ENCODE results near the gene IPO4. TPM values are rescaled to one million over a fixed set of nuclear protein-coding genes. Genes with fewer than 3 reads are reported as not detected.

The IPO4 gene
- total RNA-seq, 4 donors from 2014 or later: 25.1 to 40.0 (median 32.6) TPM

- TF ChIP-seq POLR2A (IDR thresholded peaks at IDR 0.05) (no peak), CTCF (IDR thresholded peaks at IDR 0.05) (no peak)
- DNase-seq (ENCODE audit: low spot score in 2 of 2): no peak
- WGBS, 2 donors: 83 to 93% methylated on average over 5 of the region's 5 CpGs
- intact Hi-C loops (cut with DNase I; ENCODE audit: low total_unique reads): no loop called here
- H3K4me3 ChIP-seq (ENCODE audit: low read depth, poor library complexity, severe bottlenecking): no peak within 1 kb of the TSS
These were observed 58.3 kb downstream of the IPO4 start, which contains the start of gene FITM1 for GRCh38 chr14:24130380-24130716. Gene FITM1 (plus strand): TSS chr14:24130659. CDS start chr14:24131564, 905 bp downstream.

Small RNA genes lying within 50 kb of the gene (microRNA-seq; reads per million reads assigned to microRNA genes)
- 0 reads per million in 2 donors for gene MIR7703 (ENCODE audit: borderline number of aligned reads in 1 of 2, borderline replicate concordance in 2 of 2)

Other genes with a start within 250 kb of the IPO4 start
- 10 to 100 TPM; 29.9 to 54.0 (median 38.9) TPM for gene DHRS4, start 235.0 kb downstream of the IPO4 start, total RNA-seq
- gene DHRS4L2, start 199.9 kb downstream of the IPO4 start, total RNA-seq: 10 to 100 TPM; 15.8 to 40.4 (median 23.3) TPM
- gene CARMIL3, start 136.8 kb downstream of the IPO4 start, total RNA-seq: 1 to 10 TPM; 2.8 to 7.6 (median 5.2) TPM
- under 1 TPM in 1 of 4 donors, not detected in 3; 0.39 TPM for gene CPNE6, start 117.3 kb downstream of the IPO4 start, total RNA-seq
- gene PCK2, start 94.5 kb downstream of the IPO4 start, total RNA-seq: 10 to 100 TPM; 15.4 to 29.0 (median 21.0) TPM
- 100 to 1,000 TPM in 1 of 4 donors, 10 to 100 TPM in 3; 53.3 to 134 (median 64.3) TPM for gene DCAF11, start 74.0 kb downstream of the IPO4 start, total RNA-seq
- 1 to 10 TPM in 2 of 4 donors, under 1 TPM in 1, not detected in 1; 0.52 to 2.4 (median 2.2) TPM for gene NRL, start 73.9 kb downstream of the IPO4 start, total RNA-seq
- gene FITM1, start 58.2 kb downstream of the IPO4 start, total RNA-seq: 1 to 10 TPM in 2 of 4 donors, under 1 TPM in 1, not detected in 1; 0.61 to 1.3 (median 1.0) TPM
- 100 to 1,000 TPM in 3 of 4 donors, 10 to 100 TPM in 1; 81.3 to 125 (median 114) TPM for gene PSME1, start 52.6 kb downstream of the IPO4 start, total RNA-seq
- 10 to 100 TPM; 13.3 to 21.8 (median 20.6) TPM for gene EMC9, start 47.2 kb downstream of the IPO4 start, total RNA-seq
- gene PSME2, start 42.2 kb downstream of the IPO4 start, total RNA-seq: 10 to 100 TPM; 23.2 to 50.2 (median 31.2) TPM
- 10 to 100 TPM; 53.1 to 98.6 (median 77.3) TPM for gene RNF31, start 41.3 kb downstream of the IPO4 start, total RNA-seq
- gene IRF9, start 27.6 kb downstream of the IPO4 start, total RNA-seq: 10 to 100 TPM; 36.1 to 54.1 (median 44.2) TPM
- gene REC8, start 16.7 kb downstream of the IPO4 start, total RNA-seq: 1 to 10 TPM; 1.2 to 7.1 (median 2.4) TPM
- gene TM9SF1, start 6.6 kb upstream of the IPO4 start, total RNA-seq: 10 to 100 TPM; 44.6 to 64.4 (median 52.9) TPM
- gene TSSK4, start 16.9 kb upstream of the IPO4 start, total RNA-seq: not detected
- 10 to 100 TPM; 50.3 to 99.6 (median 68.1) TPM for gene CHMP4A, start 24.7 kb upstream of the IPO4 start, total RNA-seq
- gene MDP1, start 27.2 kb upstream of the IPO4 start, total RNA-seq: 10 to 100 TPM in 3 of 4 donors, 1 to 10 TPM in 1; 9.7 to 12.2 (median 10.7) TPM
- gene NEDD8, start 43.6 kb upstream of the IPO4 start, total RNA-seq: 100 to 1,000 TPM in 3 of 4 donors, 10 to 100 TPM in 1; 68.0 to 153 (median 107) TPM
- 10 to 100 TPM; 39.0 to 57.2 (median 49.0) TPM for gene GMPR2, start 44.1 kb upstream of the IPO4 start, total RNA-seq
- gene TINF2, start 53.8 kb upstream of the IPO4 start, total RNA-seq: 10 to 100 TPM; 52.5 to 70.9 (median 60.0) TPM
- gene TGM1, start 74.4 kb upstream of the IPO4 start, total RNA-seq: 100 to 1,000 TPM; 160 to 283 (median 235) TPM
- 10 to 100 TPM; 35.5 to 69.4 (median 44.7) TPM for gene RABGGTA, start 82.8 kb upstream of the IPO4 start, total RNA-seq
- gene DHRS1, start 111.0 kb upstream of the IPO4 start, total RNA-seq: 100 to 1,000 TPM in 1 of 4 donors, 10 to 100 TPM in 3; 55.0 to 112 (median 90.6) TPM
- gene NOP9, start 111.0 kb upstream of the IPO4 start, total RNA-seq: 10 to 100 TPM; 13.8 to 20.4 (median 17.6) TPM
- 10 to 100 TPM; 10.6 to 29.8 (median 25.1) TPM for gene CIDEB, start 119.2 kb upstream of the IPO4 start, total RNA-seq
- gene LTB4R2, start 121.3 kb upstream of the IPO4 start, total RNA-seq: 100 to 1,000 TPM in 3 of 4 donors, 10 to 100 TPM in 1; 88.1 to 173 (median 147) TPM
- 100 to 1,000 TPM in 1 of 4 donors, 10 to 100 TPM in 3; 58.9 to 118 (median 70.9) TPM for gene LTB4R, start 122.7 kb upstream of the IPO4 start, total RNA-seq
- gene ADCY4, start 146.3 kb upstream of the IPO4 start, total RNA-seq: 10 to 100 TPM in 3 of 4 donors, 1 to 10 TPM in 1; 6.7 to 22.8 (median 16.5) TPM
- gene RIPK3, start 151.2 kb upstream of the IPO4 start, total RNA-seq: 10 to 100 TPM in 1 of 4 donors, 1 to 10 TPM in 3; 6.3 to 18.0 (median 7.2) TPM
- gene NFATC4, start 179.4 kb upstream of the IPO4 start, total RNA-seq: 10 to 100 TPM in 3 of 4 donors, 1 to 10 TPM in 1; 8.3 to 26.1 (median 14.0) TPM
- gene NYNRIN, start 210.2 kb upstream of the IPO4 start, total RNA-seq: 10 to 100 TPM; 17.7 to 37.8 (median 23.5) TPM
- 1 to 10 TPM in 2 of 4 donors, under 1 TPM in 2; 0.76 to 1.4 (median 1.1) TPM for gene CBLN3, start 240.9 kb upstream of the IPO4 start, total RNA-seq
- 100 to 1,000 TPM in 1 of 4 donors, 10 to 100 TPM in 3; 66.0 to 147 (median 90.6) TPM for gene KHNYN, start 241.1 kb upstream of the IPO4 start, total RNA-seq